NOMO-1 treated with DMSO at 0.1 percent for 48 hours (cell line): Measurements from ENCODE around the gene PCDHA12.
"Not testable (repeated sequence)": the region's sequence is repeated elsewhere in the genome, so short reads cannot be mapped to it uniquely, and the experiment has no call there.

ENCODE experiments used
- DNase-seq: peaks from one replicate; lab custom pipeline; 2025; ENCODE audit not compliant: unreplicated experiment; lab: John Stamatoyannopoulos, UW

The PCDHA12 gene

GRCh38 chr5:140857177-140857986, 17.7 kb upstream of the PCDHA12 start:
- no peak for DNase-seq

- DNase-seq: no peak
Observed at GRCh38 chr5:140857987-140858240, 17.2 kb upstream of the PCDHA12 start.

GRCh38 chr5:140862441-140863295, 12.4 kb upstream of the PCDHA12 start:
- DNase-seq: no peak

GRCh38 chr5:140868721-140869554, 6.2 kb upstream of the PCDHA12 start, which contains the start of gene PCDHA11:
TSS of gene PCDHA11 (plus strand) at chr5:140868957. CDS start at chr5:140869104, 147 bp downstream.
- no peak for DNase-seq

GRCh38 chr5:140869555-140869886, 5.6 kb upstream of the PCDHA12 start:
- DNase-seq: no peak

GRCh38 chr5:140870221-140871201, 4.6 kb upstream of the PCDHA12 start:
- DNase-seq: no peak

GRCh38 chr5:140876541-140877261, 1.6 kb downstream of the PCDHA12 start:
- DNase-seq: not testable (repeated sequence)

- DNase-seq: no peak
Observed at GRCh38 chr5:140877262-140877581, 2.1 kb downstream of the PCDHA12 start.

- no peak for DNase-seq
Observed at GRCh38 chr5:140881889-140882590, 6.9 kb downstream of the PCDHA12 start, which contains the start of gene PCDHA13. TSS of gene PCDHA13 (plus strand) at chr5:140882124. CDS start at chr5:140882269, 145 bp downstream.

GRCh38 chr5:140882591-140882899, 7.4 kb downstream of the PCDHA12 start:
- no peak for DNase-seq

GRCh38 chr5:140883373-140883772, 8.3 kb downstream of the PCDHA12 start:
- no peak for DNase-seq

GRCh38 chr5:140883927-140884697, 9.0 kb downstream of the PCDHA12 start:
- DNase-seq: no peak

GRCh38 chr5:140916325-140916724, 41.2 kb downstream of the PCDHA12 start:
- DNase-seq: no peak

GRCh38 chr5:140923601-140924000, 48.5 kb downstream of the PCDHA12 start:
- DNase-seq: no peak

GRCh38 chr5:140925806-140926442, 50.8 kb downstream of the PCDHA12 start, which contains the start of gene PCDHAC1:
TSS of gene PCDHAC1 (plus strand) at chr5:140926299. CDS start at chr5:140926893, 594 bp downstream.
- no peak for DNase-seq

GRCh38 chr5:140926443-140927227, 51.5 kb downstream of the PCDHA12 start:
- DNase-seq: no peak

GRCh38 chr5:140927228-140927573, 52.1 kb downstream of the PCDHA12 start:
- DNase-seq: no peak
